ENCODE measurements around the gene RAPSN.

DNA sequence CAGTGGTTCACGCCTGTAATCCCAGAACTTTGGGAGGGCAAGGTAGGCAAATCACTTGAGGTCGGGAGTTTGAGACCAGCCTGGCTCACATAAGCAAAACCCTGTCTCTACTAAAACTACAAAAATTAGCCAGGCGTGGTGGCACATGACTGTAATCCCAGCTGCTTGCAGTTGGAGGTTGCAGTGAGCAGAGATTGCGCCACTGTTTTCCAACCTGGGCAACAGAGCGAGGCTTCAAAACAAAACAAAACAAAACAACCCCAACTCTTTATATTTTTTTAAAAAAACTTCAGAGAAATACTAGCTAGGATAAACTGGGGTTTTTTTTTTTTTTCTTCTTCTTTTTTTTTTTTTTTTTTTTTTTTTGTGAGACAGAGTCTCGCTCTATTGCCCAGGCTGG, 31.8 kb upstream of the RAPSN start:
- TF ChIP-seq, protein P1, sequence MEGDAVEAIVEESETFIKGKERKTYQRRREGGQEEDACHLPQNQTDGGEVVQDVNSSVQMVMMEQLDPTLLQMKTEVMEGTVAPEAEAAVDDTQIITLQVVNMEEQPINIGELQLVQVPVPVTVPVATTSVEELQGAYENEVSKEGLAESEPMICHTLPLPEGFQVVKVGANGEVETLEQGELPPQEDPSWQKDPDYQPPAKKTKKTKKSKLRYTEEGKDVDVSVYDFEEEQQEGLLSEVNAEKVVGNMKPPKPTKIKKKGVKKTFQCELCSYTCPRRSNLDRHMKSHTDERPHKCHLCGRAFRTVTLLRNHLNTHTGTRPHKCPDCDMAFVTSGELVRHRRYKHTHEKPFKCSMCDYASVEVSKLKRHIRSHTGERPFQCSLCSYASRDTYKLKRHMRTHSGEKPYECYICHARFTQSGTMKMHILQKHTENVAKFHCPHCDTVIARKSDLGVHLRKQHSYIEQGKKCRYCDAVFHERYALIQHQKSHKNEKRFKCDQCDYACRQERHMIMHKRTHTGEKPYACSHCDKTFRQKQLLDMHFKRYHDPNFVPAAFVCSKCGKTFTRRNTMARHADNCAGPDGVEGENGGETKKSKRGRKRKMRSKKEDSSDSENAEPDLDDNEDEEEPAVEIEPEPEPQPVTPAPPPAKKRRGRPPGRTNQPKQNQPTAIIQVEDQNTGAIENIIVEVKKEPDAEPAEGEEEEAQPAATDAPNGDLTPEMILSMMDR (IDR thresholded peaks at IDR 0.05; ENCODE audit: low read length) = no peak
- TF ChIP-seq EZH2 (IDR thresholded peaks at IDR 0.05; ENCODE audit: borderline replicate concordance, low read length) = no peak

Measured in OCI-LY1 (cell line).